ENCODE measurements around the gene ARAF. TPM values are rescaled to one million over a fixed set of nuclear protein-coding genes. Genes with fewer than 3 reads are reported as not detected.

Gene ARAF
- total and polyA plus RNA-seq, 2 of the 4 experiments (the other 2 are of a cell fraction) = 9.1 to 52.2 TPM

DNA sequence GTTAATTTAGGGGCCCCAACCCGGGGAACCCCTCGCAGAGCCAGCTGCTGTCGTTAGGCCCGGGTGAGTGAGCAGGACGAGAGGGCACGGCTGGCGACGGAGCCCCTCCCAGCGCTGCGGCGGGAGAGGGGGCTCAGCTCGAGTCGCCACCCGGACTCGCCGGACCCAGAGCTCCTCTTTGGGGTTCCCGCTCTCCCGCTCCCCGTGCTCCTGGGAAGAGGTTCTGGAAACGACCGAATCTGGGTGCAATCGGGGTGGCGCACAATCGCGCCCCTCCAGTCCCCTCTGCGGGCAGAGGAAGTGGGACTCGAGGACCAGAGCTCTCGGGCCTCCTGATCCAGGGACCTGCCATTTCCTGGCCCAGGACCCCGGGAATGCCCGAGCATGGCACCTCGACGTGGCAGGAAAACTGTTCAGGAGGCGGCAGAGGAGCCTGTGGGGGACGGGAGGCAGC lies 37.3 kb upstream of the ARAF start (continued):
- TF ChIP-seq FOS (IDR thresholded peaks at IDR 0.05; ENCODE audit: low read depth, low read length) (no peak), MXI1 (IDR thresholded peaks at IDR 0.05; ENCODE audit: borderline replicate concordance, low read depth, low read length) (no peak), NFE2L2 (IDR thresholded peaks at IDR 0.05; ENCODE audit: low read depth, low read length) (no peak), RFX5 (IDR thresholded peaks at IDR 0.05; ENCODE audit: low read depth, low read length) (no peak)

DNA sequence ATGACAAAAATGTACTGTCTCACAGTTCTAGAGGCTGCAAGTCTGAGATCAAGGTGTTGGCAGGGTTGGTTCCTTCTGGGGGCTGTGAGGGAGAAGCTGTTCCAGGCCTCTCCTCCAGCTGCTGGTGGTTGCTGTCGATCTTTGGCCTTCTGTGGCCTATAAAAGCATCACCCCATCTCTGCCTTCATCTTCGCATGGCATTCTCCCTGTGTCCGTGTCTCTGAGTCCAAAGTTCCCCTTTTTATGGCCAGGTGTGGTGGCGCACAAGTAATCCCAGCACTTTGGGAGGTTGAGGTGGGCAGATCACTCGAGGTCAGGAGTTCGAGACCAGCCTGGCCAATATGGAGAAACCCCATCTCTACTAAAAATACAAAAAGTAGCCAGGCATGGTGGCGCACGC lies 31.5 kb upstream of the ARAF start:
- Histone ChIP-seq H3K9ac (ENCODE audit: low read depth, low read length) (no peak overlapping the region), H3K9me1 (ENCODE audit: insufficient read depth, low read length) (no peaks in the 10 kb centered on the region), H2BK20ac (ENCODE audit: low read depth, low read length) (no peak overlapping the region), H3K14ac (replicated peaks; ENCODE audit: low read depth, low read length) (no peak overlapping the region), H3K9me3 (ENCODE audit: control insufficient read depth, insufficient read depth, low read length) (no peaks in the 10 kb centered on the region), H3K56ac (ENCODE audit: extremely low read depth, insufficient read depth, low read length) (no peak overlapping the region), H3K23ac (ENCODE audit: low read depth, low read length) (no peak overlapping the region), H2AK9ac (replicated peaks; ENCODE audit: low read depth, low read length, poor library complexity) (no peak overlapping the region), H4K8ac (ENCODE audit: low read depth in 2 of 2, low read length in 2 of 2) (no peak overlapping the region), H3K4me1 (ENCODE audit: control insufficient read depth, insufficient read depth, low read length) (0 out of 2 replicates have a peak, but pooled peaks cover 2% of the 10 kb centered on the region), H3K79me1 (ENCODE audit: low read depth in 1 of 2, low read length in 2 of 2) (no peaks in the 10 kb centered on the region; a peak in 1 of 4 replicates), H2BK15ac (ENCODE audit: low read depth, low read length) (no peak overlapping the region), H4K91ac (ENCODE audit: insufficient read depth, low read depth, low read length) (no peak overlapping the region), H2AK5ac (ENCODE audit: low read depth, low read length) (no peak overlapping the region), H2BK120ac (ENCODE audit: low read depth, low read length) (no peak overlapping the region), H3K4me2 (ENCODE audit: low read depth, low read length) (no peak overlapping the region), H3K4me3 (ENCODE audit: insufficient read depth, low read depth, low read length) (no peak overlapping the region), H2BK5ac (ENCODE audit: low read depth, low read length, poor library complexity, severe bottlenecking) (no peak overlapping the region), H2AFZ (replicated peaks; ENCODE audit: low read length, poor library complexity) (no peak overlapping the region), H3K4ac (ENCODE audit: low read depth, low read length) (no peak overlapping the region), H3K27ac (ENCODE audit: insufficient read depth, low read length) (no peak overlapping the region), H4K20me1 (ENCODE audit: insufficient read depth, low read length) (no peaks in the 10 kb centered on the region), H3K36me3 (ENCODE audit: control insufficient read depth, insufficient read depth, low read length) (no peaks in the 10 kb centered on the region), H3K18ac (ENCODE audit: low read depth, low read length) (no peak overlapping the region), H3K27me3 (ENCODE audit: control insufficient read depth, insufficient read depth, low read length) (no peaks in the 10 kb centered on the region), H4K5ac (ENCODE audit: low read depth, low read length) (no peak overlapping the region)
- intact Hi-C loops (cut with micrococcal nuclease) = loop anchor here (10.0 kb wide), 1 partner anchor 145 kb away; no protein-coding TSS in a partner anchor
- CTCF ChIA-PET = no interaction called here
- no TSS peak for BruUV-seq (replicated peaks)
- in situ Hi-C loops (cut with MboI; ENCODE audit: low sequenced_read_pairs) = loop anchor here (10.0 to 25.0 kb wide), 2 partner anchors 335 to 508 kb away; partner anchors contain the start of gene UBA1
- WGBS, 2 experiments (ENCODE audit: extremely low coverage in 2 of 2, insufficient read length in 1 of 2) = no CpG with 5 or more reads among the region's 8 CpGs
- dilution Hi-C loops (cut with HindIII; ENCODE audit: low sequenced_read_pairs, unreplicated experiment) = no loop called here
- ATAC-seq (ENCODE audit: low read depth) (no peak), DNase-seq (no peak)
- TF ChIP-seq RCOR1 (IDR thresholded peaks at IDR 0.05; ENCODE audit: insufficient replicate concordance, low read length) (no peak), FOS (IDR thresholded peaks at IDR 0.05; ENCODE audit: low read depth, low read length) (no peak), CHD1 (IDR thresholded peaks at IDR 0.05; ENCODE audit: low read depth, low read length) (no peak), CEBPB (IDR thresholded peaks at IDR 0.05; ENCODE audit: low read depth, low read length) (no peak)
- TF ChIP-seq, protein P1, sequence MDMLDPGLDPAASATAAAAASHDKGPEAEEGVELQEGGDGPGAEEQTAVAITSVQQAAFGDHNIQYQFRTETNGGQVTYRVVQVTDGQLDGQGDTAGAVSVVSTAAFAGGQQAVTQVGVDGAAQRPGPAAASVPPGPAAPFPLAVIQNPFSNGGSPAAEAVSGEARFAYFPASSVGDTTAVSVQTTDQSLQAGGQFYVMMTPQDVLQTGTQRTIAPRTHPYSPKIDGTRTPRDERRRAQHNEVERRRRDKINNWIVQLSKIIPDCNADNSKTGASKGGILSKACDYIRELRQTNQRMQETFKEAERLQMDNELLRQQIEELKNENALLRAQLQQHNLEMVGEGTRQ (IDR thresholded peaks at IDR 0.05; ENCODE audit: low read depth, low read length) = no peak
- POLR2A ChIA-PET (ENCODE audit: unreplicated experiment) = no interaction called here
